Endothelial cell of umbilical vein (primary cell): Measurements from ENCODE around the gene MC4R. TPM values are rescaled to one million over a fixed set of nuclear protein-coding genes. Genes with fewer than 3 reads are reported as not detected.

Experiments used
- BruUV-seq: library from RNA; stranded (reverse); fragments of 400-500 nt; replicated peaks from 2 replicates; lab custom pipeline; 2021; lab: Mats Ljungman, UMichigan
- CTCF ChIA-PET: fragments of 300-600, 350-600 bp; sonication (Branson Sonifier 250); formaldehyde crosslinking; loops from one replicate; lab custom pipeline; 2021; ENCODE audit warnings: antibody characterized with exemption, inconsistent platforms; lab: Charles Lee
- POLR2A ChIA-PET: fragments of 300-600, 350-600 bp; sonication (Branson Sonifier 250); formaldehyde crosslinking; loops from one replicate; lab custom pipeline; 2021; ENCODE audit warnings: antibody characterized with exemption, inconsistent platforms; lab: Charles Lee
- DNase-seq: peaks from one replicate; pipeline ENCODE4 v3.0.0-alpha.2; 2011; ENCODE audit warnings: low read depth, low spot score
- FAIRE-seq: peaks from 2 replicates; lab custom pipeline; 2011; peaks lifted over from hg19 to GRCh38; lab: Jason Lieb, UNC
- H2AFZ ChIP-seq: 2 replicates; pipeline ENCODE4 v1.6.0; 2012; ENCODE audit warnings: low read depth, low read length, control low read depth, inconsistent platforms
- H3K27ac ChIP-seq: 2 replicates; pipeline ENCODE4 v1.5.1; 2011; ENCODE audit warnings: low read depth, mild to moderate bottlenecking, control low read depth, low read length, moderate library complexity; ENCODE audit not compliant: insufficient read depth
- H3K27me3 ChIP-seq, 2 experiments: 2 replicates each; pipeline versions ENCODE4 v1.6.0 to v1.6.1; 2011; ENCODE audit warnings: low read length in 2 of 2, mixed read lengths in 1 of 2; ENCODE audit not compliant: control insufficient read depth in 2 of 2, insufficient read depth in 2 of 2
- H3K36me3 ChIP-seq, 2 experiments: 2 replicates in 1 of 2; 3 replicates in 1 of 2; pipeline ENCODE4 v1.5.1; 2011; ENCODE audit warnings: low read length in 2 of 2, mild to moderate bottlenecking in 1 of 2, moderate library complexity in 1 of 2; ENCODE audit not compliant: control insufficient read depth in 2 of 2, insufficient read depth in 2 of 2; ENCODE audit errors: extremely low read depth in 1 of 2
- H3K4me1 ChIP-seq: 3 replicates; pipeline ENCODE4 v1.5.1; 2011; ENCODE audit warnings: mild to moderate bottlenecking, low read length; ENCODE audit not compliant: control insufficient read depth, insufficient read depth; ENCODE audit errors: extremely low read depth
- H3K4me2 ChIP-seq: 2 replicates; pipeline ENCODE4 v1.6.1; 2011; ENCODE audit warnings: low read length, control low read depth, mixed read lengths; ENCODE audit not compliant: insufficient read depth
- H3K4me3 ChIP-seq, 3 experiments: fragments of 200-600 bp in 1 of 3; sonication (generic), shearing (Covaris generic) in 1 of 3; replicated peaks in 1 of 3; 2 replicates each; pipeline ENCODE4 v1.5.1; 2011 to 2016; ENCODE audit warnings: control low read depth in 3 of 3, low read length in 3 of 3, mild to moderate bottlenecking in 2 of 3, inconsistent platforms in 1 of 3, low read depth in 1 of 3, moderate library complexity in 1 of 3; ENCODE audit not compliant: insufficient read depth in 1 of 3
- H3K79me2 ChIP-seq: 2 replicates; pipeline ENCODE4 v1.6.0; 2012; ENCODE audit warnings: low read length, inconsistent platforms; ENCODE audit not compliant: control insufficient read depth, insufficient read depth
- H3K9ac ChIP-seq: replicated peaks from 2 replicates; pipeline ENCODE3; 2011; ENCODE audit warnings: low read length, control low read depth; ENCODE audit not compliant: insufficient read depth; ENCODE audit errors: extremely low read depth
- H3K9me1 ChIP-seq: replicated peaks from 3 replicates; pipeline ENCODE4 v1.6.0; 2011; ENCODE audit warnings: mild to moderate bottlenecking, low read length; ENCODE audit not compliant: control insufficient read depth, insufficient read depth; ENCODE audit errors: extremely low read depth
- H3K9me3 ChIP-seq: replicated peaks from 2 replicates; pipeline ENCODE4 v1.5.1; 2012; ENCODE audit warnings: low read length, inconsistent platforms; ENCODE audit not compliant: control insufficient read depth, insufficient read depth
- H4K20me1 ChIP-seq: replicated peaks from 2 replicates; pipeline ENCODE3; 2011; ENCODE audit warnings: mild to moderate bottlenecking, low read length; ENCODE audit not compliant: control insufficient read depth, insufficient read depth; ENCODE audit errors: extremely low read depth
- EZH2 ChIP-seq: IDR thresholded peaks from 2 replicates; pipeline ENCODE4 v1.6.1; 2012; ENCODE audit warnings: borderline replicate concordance, low read depth, mild to moderate bottlenecking, moderate library complexity, low read length, inconsistent platforms; ENCODE audit not compliant: severe bottlenecking
- FOS ChIP-seq: IDR thresholded peaks from 2 replicates; pipeline ENCODE4 v1.6.1; 2011; ENCODE audit warnings: mild to moderate bottlenecking, low read length, moderate library complexity, borderline replicate concordance; ENCODE audit not compliant: insufficient read depth
- GATA2 ChIP-seq: IDR thresholded peaks from 2 replicates; pipeline ENCODE4 v1.7.0; 2011; ENCODE audit warnings: low read depth, mild to moderate bottlenecking, moderate library complexity, mixed read lengths, low read length; ENCODE audit not compliant: insufficient read length, insufficient read depth
- JUN ChIP-seq: IDR thresholded peaks from 2 replicates; pipeline ENCODE4 v1.6.1; 2011; ENCODE audit warnings: borderline replicate concordance, low read depth; ENCODE audit not compliant: insufficient read length, insufficient read depth
- MYC ChIP-seq: IDR thresholded peaks from one replicate; pipeline ENCODE4 v1.6.1; 2011; ENCODE audit warnings: mild to moderate bottlenecking, low read depth, low read length
- POLR2A ChIP-seq: IDR thresholded peaks from 2 replicates; pipeline ENCODE4 v1.6.1; 2012; ENCODE audit warnings: low read depth, mild to moderate bottlenecking, control low read depth, low read length
- POLR2AphosphoS5 ChIP-seq: IDR thresholded peaks from 2 replicates; pipeline ENCODE4 v1.6.1; 2012; ENCODE audit warnings: low read depth, mild to moderate bottlenecking, control low read depth, low read length, moderate library complexity; ENCODE audit not compliant: insufficient read depth
- dilution Hi-C: fragments of 300-500 bp; cut with MboI; formaldehyde crosslinking; loops from one replicate; pipeline ENCODE4 v1.15.0; 2019; ENCODE audit warnings: low sequenced_read_pairs; ENCODE audit not compliant: extremely low pct_ligation_motif_present
- intact Hi-C: fragments of 100-400 bp; cut with micrococcal nuclease; formaldehyde crosslinking; loops from one replicate; pipeline ENCODE4 v1.10.0; 2022
- polyA plus RNA-seq, 4 experiments: library from polyadenylated mRNA; depleted of rRNA in 3 of 4; stranded (reverse) in 3 of 4; unstranded in 1 of 4; fragments of >200 nt; gene quantifications; 2 replicates each; pipeline versions ENCODE4 v1.2.1 to v1.2.3, GENCODE V29; 2011 to 2012; ENCODE audit warnings: missing spikeins in 1 of 4
- total RNA-seq: library from RNA; stranded (reverse); gene quantifications from 2 replicates; pipeline ENCODE4 v1.2.3, GENCODE V29; 2021
- TF ChIP-seq, protein P1 (sequence below), 2 donors: IDR thresholded peaks; 1 replicate in 1 of 2; 2 replicates in 1 of 2; pipeline ENCODE4 v1.5.1; 2011; ENCODE audit warnings: low read length in 2 of 2, mild to moderate bottlenecking in 2 of 2, moderate library complexity in 2 of 2, control low read depth in 1 of 2, inconsistent platforms in 1 of 2, low read depth in 1 of 2; ENCODE audit not compliant: insufficient read depth in 1 of 2; ENCODE audit errors: extremely low read depth in 1 of 2
- TF ChIP-seq, protein P2 (sequence below): IDR thresholded peaks from 2 replicates; pipeline ENCODE4 v1.6.1; 2011; ENCODE audit not compliant: insufficient read depth, insufficient read length

The MC4R gene
- total and polyA plus RNA-seq, 2 donors (not counting 3 experiments of a cell fraction or from before 2014, with no cell fraction given) = not detected

DNA sequence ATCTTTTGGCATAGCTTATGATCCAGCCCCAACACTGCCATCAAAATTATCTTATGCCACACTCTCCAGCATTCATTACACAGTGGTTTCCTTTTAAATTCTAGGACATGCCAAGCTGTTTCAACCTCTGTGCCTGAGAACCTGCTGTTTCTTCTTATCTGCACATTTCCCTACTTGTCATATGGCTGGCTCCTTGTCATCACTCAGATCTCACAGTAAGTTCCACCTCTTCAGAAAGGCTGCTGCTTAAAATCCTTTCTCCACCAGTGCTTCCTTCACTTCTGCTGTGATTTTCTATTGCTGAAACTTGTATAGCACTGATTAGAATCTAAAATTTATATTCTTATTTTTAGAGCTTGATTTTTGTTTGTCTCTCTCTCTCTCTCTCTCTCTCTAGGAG lies 43.4 kb downstream of the MC4R start:
- intact Hi-C loops (no loop called here), dilution Hi-C loops (no loop called here)
- H3K4me3 ChIP-seq = no peak overlapping the region
- H3K36me3 ChIP-seq = no peaks in the 10 kb centered on the region
- no peak overlapping the region for H3K4me2 ChIP-seq
- no peaks in the 10 kb centered on the region for H3K27me3 ChIP-seq
- no peak for TF ChIP-seq FOS
- TF ChIP-seq, protein P1, sequence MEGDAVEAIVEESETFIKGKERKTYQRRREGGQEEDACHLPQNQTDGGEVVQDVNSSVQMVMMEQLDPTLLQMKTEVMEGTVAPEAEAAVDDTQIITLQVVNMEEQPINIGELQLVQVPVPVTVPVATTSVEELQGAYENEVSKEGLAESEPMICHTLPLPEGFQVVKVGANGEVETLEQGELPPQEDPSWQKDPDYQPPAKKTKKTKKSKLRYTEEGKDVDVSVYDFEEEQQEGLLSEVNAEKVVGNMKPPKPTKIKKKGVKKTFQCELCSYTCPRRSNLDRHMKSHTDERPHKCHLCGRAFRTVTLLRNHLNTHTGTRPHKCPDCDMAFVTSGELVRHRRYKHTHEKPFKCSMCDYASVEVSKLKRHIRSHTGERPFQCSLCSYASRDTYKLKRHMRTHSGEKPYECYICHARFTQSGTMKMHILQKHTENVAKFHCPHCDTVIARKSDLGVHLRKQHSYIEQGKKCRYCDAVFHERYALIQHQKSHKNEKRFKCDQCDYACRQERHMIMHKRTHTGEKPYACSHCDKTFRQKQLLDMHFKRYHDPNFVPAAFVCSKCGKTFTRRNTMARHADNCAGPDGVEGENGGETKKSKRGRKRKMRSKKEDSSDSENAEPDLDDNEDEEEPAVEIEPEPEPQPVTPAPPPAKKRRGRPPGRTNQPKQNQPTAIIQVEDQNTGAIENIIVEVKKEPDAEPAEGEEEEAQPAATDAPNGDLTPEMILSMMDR (IDR thresholded peaks at IDR 0.05; ENCODE audit: extremely low read depth in 1 of 2, insufficient read depth in 1 of 2, low read depth in 1 of 2, low read length in 2 of 2) = no peak
- no peak for TF ChIP-seq POLR2A
- TF ChIP-seq, protein P2, sequence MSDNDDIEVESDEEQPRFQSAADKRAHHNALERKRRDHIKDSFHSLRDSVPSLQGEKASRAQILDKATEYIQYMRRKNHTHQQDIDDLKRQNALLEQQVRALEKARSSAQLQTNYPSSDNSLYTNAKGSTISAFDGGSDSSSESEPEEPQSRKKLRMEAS = no peak
- TF ChIP-seq GATA2 = no peak
- TF ChIP-seq EZH2 = no peak
- peaks cover 5% of the 10 kb centered on the region for H3K9me3 ChIP-seq
- no peak overlapping the region for H3K27ac ChIP-seq
- no peak overlapping the region for H2AFZ ChIP-seq
- H3K4me1 ChIP-seq = no peaks in the 10 kb centered on the region
- no peaks in the 10 kb centered on the region for H3K9me1 ChIP-seq
- no peaks in the 10 kb centered on the region for H4K20me1 ChIP-seq
- no peak overlapping the region for H3K9ac ChIP-seq
- DNase-seq (no peak), FAIRE-seq (no peak)
- CTCF ChIA-PET = no interaction called here
- no TSS peak for BruUV-seq
- POLR2A ChIA-PET = no interaction called here
- H3K79me2 ChIP-seq = no peaks in the 10 kb centered on the region

DNA sequence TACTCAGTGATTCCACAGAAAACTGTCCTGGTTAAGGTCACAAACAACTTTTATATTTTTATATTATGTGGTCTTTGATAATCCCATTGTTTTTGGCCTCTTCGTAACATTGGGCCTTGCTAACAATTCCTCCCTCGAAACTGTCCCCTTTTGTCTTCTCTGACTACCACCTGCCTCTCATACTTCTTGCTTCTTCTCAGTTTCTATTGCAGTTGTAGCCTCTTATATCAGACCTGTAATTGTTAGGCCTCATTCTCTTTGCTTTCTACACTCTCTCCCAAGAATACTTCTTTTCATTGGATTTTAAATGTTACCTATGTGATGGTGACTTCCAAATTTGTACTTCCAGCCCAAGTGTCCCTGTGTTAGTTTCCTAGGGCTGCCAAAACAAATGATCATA lies 44.7 kb downstream of the MC4R start:
- DNase-seq (no peak), FAIRE-seq (no peak)
- no TSS peak for BruUV-seq
- Histone ChIP-seq H3K4me3 (no peak overlapping the region), H3K9me3 (peaks cover 3% of the 10 kb centered on the region), H3K4me2 (no peak overlapping the region), H3K27me3 (no peaks in the 10 kb centered on the region), H3K9me1 (no peaks in the 10 kb centered on the region), H3K27ac (no peak overlapping the region), H3K36me3 (no peaks in the 10 kb centered on the region), H4K20me1 (no peaks in the 10 kb centered on the region), H2AFZ (no peak overlapping the region), H3K79me2 (no peaks in the 10 kb centered on the region), H3K9ac (no peak overlapping the region), H3K4me1 (no peaks in the 10 kb centered on the region)
- ChIA-PET POLR2A (no interaction called here), CTCF (no interaction called here)
- intact Hi-C loops = no loop called here
- dilution Hi-C loops = no loop called here
- TF ChIP-seq MYC (no peak), POLR2A (no peak), POLR2AphosphoS5 (no peak), EZH2 (no peak), FOS (no peak), GATA2 (no peak), JUN (no peak)
- TF ChIP-seq, protein P1 (IDR thresholded peaks at IDR 0.05; ENCODE audit: extremely low read depth in 1 of 2, insufficient read depth in 1 of 2, low read depth in 1 of 2, low read length in 2 of 2) = no peak
